HepG2 (cell line): Measurements from ENCODE around the gene NYNRIN. TPM values are rescaled to one million over a fixed set of nuclear protein-coding genes. Genes with fewer than 3 reads are reported as not detected.

Experiments
- CEBPB ChIP-seq: IDR thresholded peaks from 2 replicates; pipeline ENCODE4 v1.6.1; 2011; ENCODE audit warnings: low read depth, low read length, improper control_type of control experiment, borderline replicate concordance
- CEBPG ChIP-seq: IDR thresholded peaks from 2 replicates; pipeline ENCODE4 v1.6.1; 2016
- FOXC1 ChIP-seq: sonication (generic); formaldehyde crosslinking; IDR thresholded peaks from 2 replicates; pipeline ENCODE4 v1.8.0; 2022; ENCODE audit warnings: mild to moderate bottlenecking, missing genetic modification reagents, borderline replicate concordance
- GLI4 ChIP-seq: sonication (generic); formaldehyde crosslinking; IDR thresholded peaks from 2 replicates; pipeline ENCODE4 v1.5.1; 2020; ENCODE audit warnings: missing genetic modification reagents, mild to moderate bottlenecking, moderate library complexity, borderline replicate concordance
- GMEB2 ChIP-seq: IDR thresholded peaks from 2 replicates; pipeline ENCODE4 v1.6.1; 2016; ENCODE audit warnings: missing biosample characterization, missing genetic modification reagents, low read depth
- KLF9 ChIP-seq: IDR thresholded peaks from 2 replicates; pipeline ENCODE4 v1.6.1; 2016; ENCODE audit warnings: low read depth
- NCOA2 ChIP-seq: sonication (generic); formaldehyde crosslinking; IDR thresholded peaks from 2 replicates; pipeline ENCODE4 v1.8.0; 2022; ENCODE audit warnings: inconsistent platforms
- ONECUT2 ChIP-seq: sonication (generic); formaldehyde crosslinking; IDR thresholded peaks from 2 replicates; pipeline ENCODE4 v1.4.0; 2020; ENCODE audit warnings: missing genetic modification reagents
- PHF5A ChIP-seq: IDR thresholded peaks from one replicate; pipeline ENCODE4 v1.6.1; 2018; ENCODE audit warnings: low read depth, missing genetic modification reagents; ENCODE audit not compliant: unreplicated experiment
- SNAI1 ChIP-seq: sonication (generic); formaldehyde crosslinking; IDR thresholded peaks from 2 replicates; pipeline ENCODE4 v1.5.0; 2020; ENCODE audit warnings: mild to moderate bottlenecking, missing genetic modification reagents, borderline replicate concordance
- STAT5B ChIP-seq: sonication (generic); formaldehyde crosslinking; IDR thresholded peaks from 2 replicates; pipeline ENCODE4 v1.4.0; 2020; ENCODE audit warnings: missing genetic modification reagents
- ZNF44 ChIP-seq: sonication (generic); formaldehyde crosslinking; IDR thresholded peaks from 2 replicates; pipeline ENCODE4 v1.5.1; 2020; ENCODE audit warnings: mild to moderate bottlenecking, missing genetic modification reagents
- ZNF446 ChIP-seq: sonication (generic); formaldehyde crosslinking; IDR thresholded peaks from 2 replicates; pipeline ENCODE4 v1.5.0; 2020; ENCODE audit warnings: mild to moderate bottlenecking, missing genetic modification reagents
- ZNF513 ChIP-seq: sonication (generic); formaldehyde crosslinking; conservative IDR thresholded peaks from 2 replicates; pipeline ENCODE4 v1.5.0; 2020; ENCODE audit warnings: missing genetic modification reagents
- ZNF552 ChIP-seq: sonication (generic); formaldehyde crosslinking; IDR thresholded peaks from 2 replicates; pipeline ENCODE4 v1.9.0; 2022; ENCODE audit warnings: missing genetic modification reagents, mild to moderate bottlenecking, borderline replicate concordance
- ZNF557 ChIP-seq: sonication (generic); formaldehyde crosslinking; IDR thresholded peaks from 2 replicates; pipeline ENCODE4 v1.4.0; 2020; ENCODE audit warnings: missing genetic modification reagents
- ZNF746 ChIP-seq: sonication (generic); formaldehyde crosslinking; IDR thresholded peaks from 2 replicates; pipeline ENCODE4 v1.8.0; 2022; ENCODE audit warnings: mild to moderate bottlenecking, missing genetic modification reagents
- ZSCAN5A ChIP-seq: sonication (generic); formaldehyde crosslinking; IDR thresholded peaks from 2 replicates; pipeline ENCODE4 v1.8.0; 2022; ENCODE audit warnings: mild to moderate bottlenecking, missing genetic modification reagents, borderline replicate concordance
- polyA plus RNA-seq, 8 experiments: library from polyadenylated mRNA; depleted of rRNA in 3 of 8; stranded (reverse) in 7 of 8; unstranded in 1 of 8; fragments of >200 nt; fragmentation: Illumina TruSeq in 4 of 8; extraction: Trizol in 4 of 8; gene quantifications; 2 replicates each; pipeline versions ENCODE4 v1.2.1 to v1.2.3, GENCODE V29; 2011 to 2016; ENCODE audit warnings: low read depth in 4 of 8, missing spikeins in 1 of 8, mixed read lengths in 1 of 8; ENCODE audit not compliant: insufficient read depth in 1 of 8
- total RNA-seq, 5 experiments: library from RNA; depleted of rRNA; stranded (reverse); fragments of >200 nt; fragmentation: Illumina TruSeq; extraction: Trizol; gene quantifications; 2 replicates each; pipeline ENCODE4 v1.2.3, GENCODE V29; 2016; ENCODE audit warnings: low read depth in 1 of 5
- TF ChIP-seq, protein P1 (sequence below): sonication (generic); formaldehyde crosslinking; IDR thresholded peaks from 2 replicates; pipeline ENCODE4 v1.8.1; 2023; ENCODE audit warnings: mild to moderate bottlenecking, missing genetic modification reagents
- TF ChIP-seq, protein P2 (sequence below): sonication (generic); formaldehyde crosslinking; IDR thresholded peaks from 2 replicates; pipeline ENCODE4 v1.8.1; 2023; ENCODE audit warnings: mild to moderate bottlenecking, moderate library complexity, missing genetic modification reagents
- TF ChIP-seq, protein P3 (sequence below): sonication (generic); formaldehyde crosslinking; IDR thresholded peaks from 2 replicates; pipeline ENCODE4 v1.4.0; 2020; ENCODE audit warnings: mild to moderate bottlenecking, missing genetic modification reagents

The NYNRIN gene
- total and polyA plus RNA-seq, 2 of the 13 experiments (the other 11 are each of a cell fraction or from before 2014, with no cell fraction given): 0.63 to 1.1 TPM

DNA sequence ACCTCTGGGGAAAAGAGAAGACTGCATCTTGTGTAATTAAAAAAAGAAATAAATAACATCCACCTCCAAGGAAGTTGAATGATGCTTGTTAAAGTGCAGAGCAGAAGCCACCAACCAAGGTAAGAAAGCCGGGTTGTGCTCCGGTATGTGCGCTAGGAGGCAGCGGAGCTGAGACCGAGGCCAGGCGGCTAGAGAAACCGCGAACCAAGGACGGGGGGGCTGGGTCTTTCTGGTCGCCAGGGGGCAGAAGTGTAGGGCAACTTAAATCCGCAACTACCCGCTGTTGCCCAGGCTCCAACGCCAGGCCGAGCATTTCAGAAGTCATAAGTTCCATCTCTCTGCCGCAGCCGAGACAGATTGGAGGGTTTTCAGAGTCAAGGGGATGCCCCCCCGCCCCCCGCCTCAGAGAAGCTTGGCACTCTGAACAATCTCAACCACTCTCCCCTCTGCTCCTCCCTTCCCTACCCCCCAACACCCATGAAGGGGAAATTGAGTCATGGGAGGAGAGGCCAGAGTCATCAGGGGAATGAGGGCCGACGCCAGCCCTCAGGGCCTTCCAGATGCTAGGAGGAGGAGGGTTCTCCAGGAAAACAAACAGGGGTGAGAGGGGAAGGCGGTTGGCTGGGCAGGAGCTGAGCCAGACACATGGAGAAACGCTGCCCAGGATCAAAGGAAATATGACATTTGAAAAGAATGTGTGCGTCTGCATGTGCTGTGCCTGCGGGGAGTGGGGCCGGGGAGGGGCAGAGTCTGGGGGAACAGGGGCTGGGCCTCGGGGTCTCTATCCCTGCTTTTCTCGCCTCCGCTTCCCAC lies 33.0 kb upstream of the NYNRIN start (continued):
- TF ChIP-seq, protein P1, sequence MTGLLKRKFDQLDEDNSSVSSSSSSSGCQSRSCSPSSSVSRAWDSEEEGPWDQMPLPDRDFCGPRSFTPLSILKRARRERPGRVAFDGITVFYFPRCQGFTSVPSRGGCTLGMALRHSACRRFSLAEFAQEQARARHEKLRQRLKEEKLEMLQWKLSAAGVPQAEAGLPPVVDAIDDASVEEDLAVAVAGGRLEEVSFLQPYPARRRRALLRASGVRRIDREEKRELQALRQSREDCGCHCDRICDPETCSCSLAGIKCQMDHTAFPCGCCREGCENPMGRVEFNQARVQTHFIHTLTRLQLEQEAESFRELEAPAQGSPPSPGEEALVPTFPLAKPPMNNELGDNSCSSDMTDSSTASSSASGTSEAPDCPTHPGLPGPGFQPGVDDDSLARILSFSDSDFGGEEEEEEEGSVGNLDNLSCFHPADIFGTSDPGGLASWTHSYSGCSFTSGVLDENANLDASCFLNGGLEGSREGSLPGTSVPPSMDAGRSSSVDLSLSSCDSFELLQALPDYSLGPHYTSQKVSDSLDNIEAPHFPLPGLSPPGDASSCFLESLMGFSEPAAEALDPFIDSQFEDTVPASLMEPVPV (CRISPR knock-in tag): peak; percentile 63; the same call in 1 of the 2 replicates
- peak; percentile 78; the same call in 1 of the 2 replicates for TF ChIP-seq ZNF557 (CRISPR knock-in tag)
- 0 out of 2 replicates have a peak, but pooled peaks have one; percentile 16 for TF ChIP-seq SNAI1 (CRISPR knock-in tag)
- TF ChIP-seq GLI4 (CRISPR knock-in tag): no peak; the same call in 1 of the 2 replicates
- peak; percentile 73; the same call in 1 of the 2 replicates for TF ChIP-seq ZNF746
- no peak for TF ChIP-seq ONECUT2
- TF ChIP-seq CEBPG (CRISPR knock-in tag): 0 out of 2 replicates have a peak, but pooled peaks have one; percentile 28
- TF ChIP-seq ZNF446 (CRISPR knock-in tag): peak; percentile 9; the same call in 1 of the 2 replicates
- no peak for TF ChIP-seq GMEB2 (CRISPR knock-in tag)
- TF ChIP-seq, protein P2, sequence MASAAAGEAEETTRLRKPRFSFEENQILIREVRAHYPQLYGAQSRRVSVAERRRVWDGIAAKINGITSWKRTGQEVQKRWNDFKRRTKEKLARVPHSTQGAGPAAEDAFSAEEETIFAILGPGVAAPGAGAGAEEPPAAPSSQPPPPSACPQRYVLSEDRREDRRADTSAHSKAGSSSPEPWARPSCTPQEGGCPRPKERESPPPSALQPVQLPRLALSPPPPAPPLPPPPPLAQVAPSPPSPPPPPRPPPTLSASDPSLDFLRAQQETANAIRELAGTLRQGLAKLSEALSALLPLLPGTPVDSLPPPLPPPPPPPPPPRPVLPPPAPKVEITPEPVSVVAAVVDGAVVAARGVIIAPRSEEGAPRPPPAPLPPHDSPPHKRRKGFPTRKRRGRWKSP (CRISPR knock-in tag): peak; percentile 84; the same call in 1 of the 2 replicates
- peak; percentile 79; the same call in 1 of the 2 replicates for TF ChIP-seq KLF9
- TF ChIP-seq NCOA2 (CRISPR knock-in tag): no peak
- peak; percentile 88; the same call in 1 of the 2 replicates for TF ChIP-seq FOXC1
- TF ChIP-seq ZSCAN5A (CRISPR knock-in tag): peak; percentile 72; the same call in 1 of the 2 replicates
- TF ChIP-seq, protein P3, sequence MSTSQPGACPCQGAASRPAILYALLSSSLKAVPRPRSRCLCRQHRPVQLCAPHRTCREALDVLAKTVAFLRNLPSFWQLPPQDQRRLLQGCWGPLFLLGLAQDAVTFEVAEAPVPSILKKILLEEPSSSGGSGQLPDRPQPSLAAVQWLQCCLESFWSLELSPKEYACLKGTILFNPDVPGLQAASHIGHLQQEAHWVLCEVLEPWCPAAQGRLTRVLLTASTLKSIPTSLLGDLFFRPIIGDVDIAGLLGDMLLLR: peak; percentile 74; the same call in 1 of the 2 replicates
- peak; percentile 87 for TF ChIP-seq PHF5A (CRISPR knock-in tag)
- no peak; the same call in 1 of the 2 replicates for TF ChIP-seq ZNF44 (CRISPR knock-in tag)
- TF ChIP-seq STAT5B (CRISPR knock-in tag): 0 out of 2 replicates have a peak, but pooled peaks have one; percentile 23
- TF ChIP-seq ZNF552 (CRISPR knock-in tag): 0 out of 2 replicates have a peak, but pooled peaks have one; percentile 66
- no peak for TF ChIP-seq CEBPB
- peak; percentile 94; the same call in 1 of the 2 replicates for TF ChIP-seq ZNF513 (CRISPR knock-in tag)
